CMK (cell line): ENCODE results near the gene FHIP1B.
A peak's percentile ranks its signal among the peaks of the same experiment; 100 is the strongest.
"Not testable (repeated sequence)": the region's sequence is repeated elsewhere in the genome, so short reads cannot be mapped to it uniquely, and the experiment has no call there.

Experiments
- DNase-seq: peaks from one replicate; pipeline ENCODE4 v3.0.0-alpha.2; 2010; ENCODE audit warnings: low read depth

The FHIP1B gene

DNA sequence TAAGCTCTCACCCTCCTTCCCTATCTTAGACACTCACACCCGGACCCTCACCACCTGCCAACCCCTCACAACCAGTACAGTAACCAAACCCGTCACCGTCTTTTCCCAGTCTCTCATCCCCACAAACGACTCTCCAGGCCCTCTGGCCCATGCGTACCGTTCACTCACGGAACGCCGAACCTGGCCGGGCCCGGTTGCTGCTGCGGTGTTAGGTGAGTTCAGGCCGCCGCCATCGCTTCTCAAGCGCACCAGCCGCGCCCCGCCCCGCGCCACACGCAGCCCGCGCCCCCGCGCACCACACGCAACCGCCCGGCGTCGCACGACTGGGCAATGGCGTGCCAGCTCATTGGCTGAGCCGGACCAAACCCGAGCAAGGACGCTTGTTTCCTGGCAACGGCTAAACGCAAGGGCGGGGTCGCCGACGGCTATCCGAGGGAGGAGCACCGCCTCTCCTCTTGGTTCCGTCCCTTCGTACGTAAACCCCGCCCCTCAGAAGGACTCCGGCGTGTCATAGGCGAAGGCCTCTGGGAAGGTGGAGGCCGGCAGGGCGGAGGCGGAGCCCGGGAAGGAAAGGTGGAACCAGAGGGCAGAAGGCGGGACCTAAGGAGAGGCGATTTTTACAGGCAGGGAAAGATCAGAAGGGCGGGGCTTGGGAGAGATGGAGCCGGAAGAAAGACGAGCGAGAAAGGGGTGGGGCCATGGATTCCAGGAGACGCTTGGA, at the start of gene FHIP1B:
FHIP1B (minus strand) TSS at position 250 of the 721 bp plus-strand sequence. CDS start 10,120 bp downstream, outside the sequence.
- peak; percentile 98 for DNase-seq

DNA sequence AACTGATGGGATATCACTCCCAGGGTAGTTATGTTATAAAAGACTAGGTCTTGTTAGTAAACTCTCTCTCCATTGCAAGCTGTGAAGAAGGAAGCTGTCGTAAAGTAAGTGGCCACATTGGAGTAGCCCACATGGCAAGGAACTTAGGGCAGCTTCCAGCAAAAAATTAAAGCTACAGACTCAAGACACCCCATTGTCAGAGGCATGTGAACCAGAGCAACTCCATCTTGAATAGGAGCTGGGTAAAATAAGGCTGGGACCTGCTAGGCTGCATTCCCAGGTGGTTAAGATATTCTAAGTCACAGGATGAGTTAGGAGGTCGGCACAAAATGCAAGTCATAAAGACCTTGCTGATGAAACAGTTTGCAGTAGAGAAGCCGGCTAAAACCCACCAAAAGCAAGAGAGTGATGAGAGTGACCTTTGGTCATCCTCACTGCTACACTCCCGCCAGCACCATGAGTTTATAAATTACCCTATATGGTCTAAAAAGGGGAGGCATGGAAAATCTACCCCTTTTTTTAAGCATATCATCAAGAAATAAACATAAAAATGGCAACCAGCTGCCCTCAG, 49.1 kb upstream of the FHIP1B start:
- DNase-seq: no peak

GRCh38 chr11:6280809-6281208, 46.4 kb upstream of the FHIP1B start:
- not testable (repeated sequence) for DNase-seq

DNA sequence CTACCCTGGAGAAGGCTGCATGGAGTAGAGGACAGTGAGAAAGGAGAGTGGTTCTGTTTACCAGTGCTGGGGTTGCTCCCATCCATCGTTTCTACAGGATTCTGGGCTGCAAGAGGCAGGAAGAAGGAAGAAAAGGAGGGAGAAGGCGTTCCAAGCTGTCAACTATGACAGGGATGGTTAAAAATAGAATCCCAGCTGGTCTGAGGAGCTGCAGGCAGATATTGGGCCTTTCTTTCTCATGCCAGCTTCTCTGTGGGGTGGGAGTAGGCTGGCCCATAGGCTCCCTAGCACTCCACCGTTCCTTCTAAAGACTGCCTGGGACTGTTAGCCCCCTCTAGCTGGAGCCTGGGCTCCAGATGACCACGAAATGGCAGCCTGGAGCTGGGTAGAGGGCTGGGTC, 38.8 kb upstream of the FHIP1B start:
- no peak for DNase-seq

- DNase-seq: no peak
These were observed 37.2 kb upstream of the FHIP1B start for GRCh38 chr11:6271598-6271997.

DNA sequence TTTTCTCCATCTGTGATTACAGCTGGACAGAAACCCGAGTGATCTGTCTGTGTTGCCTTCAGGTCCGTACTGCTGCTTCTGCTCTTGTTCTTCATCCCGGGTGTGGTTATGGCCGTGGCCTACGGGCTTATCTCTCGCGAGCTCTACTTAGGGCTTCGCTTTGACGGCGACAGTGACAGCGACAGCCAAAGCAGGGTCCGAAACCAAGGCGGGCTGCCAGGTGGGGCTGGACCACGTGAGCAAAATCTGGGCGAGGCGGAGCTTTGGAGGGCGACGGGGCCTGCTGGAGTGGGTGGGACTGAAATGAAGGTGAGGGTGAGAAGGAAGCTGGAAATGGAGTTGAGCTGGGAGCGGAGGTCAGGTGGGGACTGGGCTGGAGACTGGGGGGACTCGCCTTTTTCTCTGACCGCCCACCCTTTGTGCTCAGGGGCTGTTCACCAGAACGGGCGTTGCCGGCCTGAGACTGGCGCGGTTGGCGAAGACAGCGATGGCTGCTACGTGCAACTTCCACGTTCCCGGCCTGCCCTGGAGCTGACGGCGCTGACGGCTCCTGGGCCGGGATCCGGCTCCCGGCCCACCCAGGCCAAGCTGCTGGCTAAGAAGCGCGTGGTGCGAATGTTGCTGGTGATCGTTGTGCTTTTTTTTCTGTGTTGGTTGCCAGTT, 36.3 kb upstream of the FHIP1B start:
- no peak for DNase-seq

DNA sequence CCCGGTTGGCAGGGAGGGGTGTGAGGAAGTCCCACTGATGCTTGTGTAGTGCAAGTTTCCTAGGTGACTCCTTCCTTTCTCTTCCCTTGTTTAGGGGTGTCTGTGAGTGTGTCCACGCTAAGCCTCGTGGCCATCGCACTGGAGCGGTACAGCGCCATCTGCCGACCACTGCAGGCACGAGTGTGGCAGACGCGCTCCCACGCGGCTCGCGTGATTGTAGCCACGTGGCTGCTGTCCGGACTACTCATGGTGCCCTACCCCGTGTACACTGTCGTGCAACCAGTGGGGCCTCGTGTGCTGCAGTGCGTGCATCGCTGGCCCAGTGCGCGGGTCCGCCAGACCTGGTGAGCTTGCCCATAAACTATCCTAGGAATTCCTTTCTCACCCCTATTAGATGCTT, 35.6 kb upstream of the FHIP1B start:
- DNase-seq: no peak

GRCh38 chr11:6268820-6269219, 34.4 kb upstream of the FHIP1B start:
- DNase-seq: no peak

GRCh38 chr11:6263662-6264061, 29.2 kb upstream of the FHIP1B start:
- DNase-seq: no peak

GRCh38 chr11:6260207-6260726, 25.8 kb upstream of the FHIP1B start:
- DNase-seq: no peak

- DNase-seq: no peak
These were observed 24.2 kb upstream of the FHIP1B start for GRCh38 chr11:6258571-6259081.

DNA sequence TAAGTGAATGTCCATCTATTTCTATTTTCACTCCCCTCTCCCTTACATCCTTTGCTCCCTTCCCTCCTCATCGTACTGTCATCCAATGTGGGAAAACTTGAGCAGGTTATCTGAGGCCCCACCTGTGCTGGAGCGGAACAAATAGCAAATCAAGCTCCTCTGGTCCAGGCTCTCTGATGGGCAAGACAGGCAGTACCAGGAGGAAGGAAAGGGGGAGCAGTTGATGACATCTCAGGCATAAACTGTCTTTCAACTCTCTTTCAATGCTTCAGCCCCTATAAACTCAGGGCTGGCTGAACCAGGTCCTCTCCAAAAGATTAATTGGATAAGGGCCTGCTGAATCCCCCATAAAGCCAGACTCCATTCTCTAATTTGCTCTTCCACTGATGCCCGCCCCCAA, 23.7 kb upstream of the FHIP1B start:
- DNase-seq: no peak

GRCh38 chr11:6253197-6253596, 18.8 kb upstream of the FHIP1B start:
- no peak for DNase-seq

GRCh38 chr11:6251990-6252473, 17.6 kb upstream of the FHIP1B start:
- DNase-seq: no peak

DNA sequence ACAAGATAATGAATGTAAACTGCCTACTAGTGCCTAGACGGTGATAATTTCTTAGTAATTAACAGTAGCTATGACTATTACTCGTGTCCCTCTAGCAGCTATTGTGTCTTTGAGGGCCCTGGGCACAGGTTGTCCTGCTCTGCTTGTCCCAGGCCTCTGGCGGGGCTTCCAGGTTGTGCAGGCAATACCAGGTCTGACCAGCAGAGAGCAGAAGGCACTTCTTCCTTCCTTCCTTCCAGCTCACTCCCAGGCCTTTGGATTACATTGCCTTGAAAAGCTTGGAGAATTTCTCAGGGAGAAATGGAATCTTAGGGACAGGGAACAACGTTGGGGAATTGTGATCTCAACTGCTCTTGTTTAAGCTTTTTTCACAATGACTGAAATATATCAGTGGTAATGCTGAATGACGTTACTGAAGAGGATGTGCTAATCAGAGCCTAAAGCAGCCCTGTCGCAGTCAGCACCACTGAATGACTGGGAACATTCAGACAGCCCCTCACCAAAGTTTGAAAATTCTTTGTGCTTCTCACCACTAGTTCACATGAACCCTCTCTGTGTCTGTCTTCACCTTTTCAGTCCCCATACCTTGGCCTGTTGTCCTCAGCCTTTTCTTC, 16.8 kb upstream of the FHIP1B start:
- no peak for DNase-seq

DNA sequence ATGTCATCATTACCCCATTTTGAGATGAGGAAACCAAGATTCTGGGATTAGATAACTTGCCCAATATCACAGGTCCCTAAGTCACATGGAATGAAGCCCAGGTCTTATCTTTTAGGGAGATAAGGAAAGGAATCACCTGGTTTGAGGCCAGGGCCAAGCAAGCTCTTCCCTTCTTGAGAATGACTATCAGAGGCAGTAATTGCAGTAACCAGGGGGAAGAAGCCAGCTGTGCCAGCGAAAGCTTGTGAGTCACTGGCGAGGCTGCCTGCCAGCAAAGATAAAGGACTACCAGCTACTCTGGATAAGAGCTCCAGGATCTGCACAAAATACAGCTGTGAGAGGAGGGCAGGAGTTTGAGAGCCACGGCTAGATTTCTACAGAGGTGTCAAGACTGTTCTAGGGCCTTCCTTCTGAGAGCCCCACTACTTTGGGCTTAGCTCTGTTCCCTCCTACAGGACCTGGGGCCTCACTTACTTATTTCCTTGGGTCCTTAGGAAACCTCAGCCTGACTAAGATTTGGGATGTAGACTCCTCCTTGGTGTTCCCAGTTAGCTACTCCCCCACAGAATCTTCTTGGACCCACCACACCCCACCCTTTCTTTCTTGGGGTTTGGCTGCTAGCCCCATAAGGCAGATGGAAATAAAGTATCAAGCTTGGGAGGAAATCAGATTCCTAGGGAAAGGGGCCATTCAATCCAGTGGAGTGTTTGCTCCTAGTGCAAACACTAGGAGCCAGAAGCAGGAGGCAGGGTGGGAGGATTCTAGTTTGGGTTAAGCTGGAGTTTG, 15.5 kb upstream of the FHIP1B start:
- no peak for DNase-seq

DNA sequence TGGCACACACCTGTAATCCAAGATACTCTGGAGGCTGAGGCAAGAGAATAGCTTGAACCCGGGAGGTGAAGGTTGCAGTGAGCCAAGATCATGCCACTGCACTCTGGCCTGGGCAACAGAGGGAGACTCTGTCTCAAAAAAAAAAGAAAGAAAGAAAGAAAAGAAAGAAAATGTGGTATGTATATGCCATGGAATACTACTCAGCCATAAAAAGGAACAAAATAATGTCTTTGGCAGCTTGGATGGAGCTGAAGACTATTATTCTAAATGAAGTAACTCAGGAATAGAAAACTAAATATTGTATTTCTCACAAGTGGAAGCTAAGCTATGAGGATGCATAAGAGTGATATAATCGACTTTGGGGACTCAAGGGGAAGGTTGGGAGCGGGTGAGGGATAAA, 14.5 kb upstream of the FHIP1B start:
- not testable (repeated sequence) for DNase-seq

- DNase-seq: no peak
These were observed 13.8 kb upstream of the FHIP1B start for GRCh38 chr11:6248248-6248647.

- DNase-seq: no peak
These were observed 11.1 kb upstream of the FHIP1B start for GRCh38 chr11:6245536-6245935.

DNA sequence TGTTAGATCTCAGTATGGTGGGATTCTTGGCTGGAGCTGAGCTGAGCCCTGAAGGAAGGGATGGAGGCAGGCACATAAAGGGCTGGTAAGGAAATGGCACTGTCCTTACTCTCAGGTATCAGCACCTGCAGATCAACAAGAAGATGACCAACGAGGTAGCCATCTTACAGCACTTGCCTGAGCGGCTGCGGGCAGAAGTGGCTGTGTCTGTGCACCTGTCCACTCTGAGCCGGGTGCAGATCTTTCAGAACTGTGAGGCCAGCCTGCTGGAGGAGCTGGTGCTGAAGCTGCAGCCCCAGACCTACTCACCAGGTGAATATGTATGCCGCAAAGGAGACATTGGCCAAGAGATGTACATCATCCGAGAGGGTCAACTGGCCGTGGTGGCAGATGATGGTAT, 6.9 kb upstream of the FHIP1B start:
- no peak for DNase-seq

- DNase-seq: no peak
These were observed 6.3 kb upstream of the FHIP1B start for GRCh38 chr11:6240781-6241180.

DNA sequence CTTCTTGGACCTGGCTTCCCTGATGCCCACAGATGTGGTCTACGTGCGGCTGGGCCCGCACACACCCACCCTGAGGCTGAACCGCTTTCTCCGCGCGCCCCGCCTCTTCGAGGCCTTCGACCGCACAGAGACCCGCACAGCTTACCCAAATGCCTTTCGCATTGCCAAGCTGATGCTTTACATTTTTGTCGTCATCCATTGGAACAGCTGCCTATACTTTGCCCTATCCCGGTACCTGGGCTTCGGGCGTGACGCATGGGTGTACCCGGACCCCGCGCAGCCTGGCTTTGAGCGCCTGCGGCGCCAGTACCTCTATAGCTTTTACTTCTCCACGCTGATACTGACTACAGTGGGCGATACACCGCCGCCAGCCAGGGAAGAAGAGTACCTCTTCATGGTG, 5.7 kb upstream of the FHIP1B start:
- DNase-seq: no peak
